ENCODE measurements around the gene ERC1.

The ERC1 gene

DNA sequence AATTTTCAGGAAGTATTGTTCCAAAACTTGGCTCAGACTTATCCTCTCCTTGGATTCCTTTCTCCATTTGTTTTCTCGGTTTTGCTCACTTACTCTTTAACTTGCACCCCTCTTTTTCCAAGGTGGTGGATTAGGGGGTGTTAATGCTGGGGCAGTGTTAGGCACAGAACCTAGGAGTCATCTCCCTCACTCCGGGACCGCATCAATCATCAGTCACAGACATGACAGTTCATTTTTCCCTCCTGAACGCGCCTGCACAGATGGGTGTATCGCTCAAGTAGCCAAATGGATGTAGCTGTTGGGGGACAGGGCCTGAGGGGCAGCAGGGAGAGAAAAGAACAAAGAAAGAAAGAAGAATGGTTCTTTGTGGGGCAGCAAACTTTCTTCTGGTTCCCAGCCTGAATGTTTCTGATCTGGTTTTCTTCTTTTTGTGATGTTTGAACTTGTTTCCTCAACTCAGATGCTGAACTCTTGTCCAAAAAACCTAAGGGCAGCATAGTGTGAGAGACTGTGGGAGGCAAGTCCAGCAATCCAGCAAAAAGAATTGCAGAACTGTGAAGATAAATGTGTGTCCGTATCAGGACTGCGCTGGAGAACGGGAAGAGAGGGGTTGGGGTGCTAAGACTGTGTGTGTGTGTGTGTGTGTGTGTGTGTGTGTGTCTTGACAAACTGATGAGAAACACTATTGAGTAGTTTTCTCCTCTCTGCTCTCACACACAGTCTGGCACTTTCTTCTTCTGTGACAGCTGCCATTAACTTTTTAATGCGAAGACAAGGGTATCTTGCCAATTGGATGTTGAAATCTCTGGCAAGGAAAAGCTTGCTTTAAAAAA lies 472.3 kb downstream of the ERC1 start:
- H3K27ac ChIP-seq (ENCODE audit: low read depth, low read length): 0 out of 2 replicates have a peak overlapping the region, but pooled peaks have one; percentile 45
- no peaks in the 10 kb centered on the region for H3K36me3 ChIP-seq (ENCODE audit: control insufficient read depth, low read length)
- TF ChIP-seq, protein P1, sequence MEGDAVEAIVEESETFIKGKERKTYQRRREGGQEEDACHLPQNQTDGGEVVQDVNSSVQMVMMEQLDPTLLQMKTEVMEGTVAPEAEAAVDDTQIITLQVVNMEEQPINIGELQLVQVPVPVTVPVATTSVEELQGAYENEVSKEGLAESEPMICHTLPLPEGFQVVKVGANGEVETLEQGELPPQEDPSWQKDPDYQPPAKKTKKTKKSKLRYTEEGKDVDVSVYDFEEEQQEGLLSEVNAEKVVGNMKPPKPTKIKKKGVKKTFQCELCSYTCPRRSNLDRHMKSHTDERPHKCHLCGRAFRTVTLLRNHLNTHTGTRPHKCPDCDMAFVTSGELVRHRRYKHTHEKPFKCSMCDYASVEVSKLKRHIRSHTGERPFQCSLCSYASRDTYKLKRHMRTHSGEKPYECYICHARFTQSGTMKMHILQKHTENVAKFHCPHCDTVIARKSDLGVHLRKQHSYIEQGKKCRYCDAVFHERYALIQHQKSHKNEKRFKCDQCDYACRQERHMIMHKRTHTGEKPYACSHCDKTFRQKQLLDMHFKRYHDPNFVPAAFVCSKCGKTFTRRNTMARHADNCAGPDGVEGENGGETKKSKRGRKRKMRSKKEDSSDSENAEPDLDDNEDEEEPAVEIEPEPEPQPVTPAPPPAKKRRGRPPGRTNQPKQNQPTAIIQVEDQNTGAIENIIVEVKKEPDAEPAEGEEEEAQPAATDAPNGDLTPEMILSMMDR (IDR thresholded peaks at IDR 0.05; ENCODE audit: low read depth, low read length, poor library complexity, severe bottlenecking): no peak
- TF ChIP-seq EZH2phosphoT487 (IDR thresholded peaks at IDR 0.05; ENCODE audit: borderline replicate concordance, low read length): no peak
- H3K9me3 ChIP-seq (ENCODE audit: control insufficient read depth, insufficient read depth, low read length): no peaks in the 10 kb centered on the region
- H3K4me1 ChIP-seq (ENCODE audit: control insufficient read depth, low read length): peaks cover 42% of the 10 kb centered on the region
- no peaks in the 10 kb centered on the region for H3K9me2 ChIP-seq (replicated peaks; ENCODE audit: control insufficient read depth, low read length)
- no peaks in the 10 kb centered on the region for H3F3A ChIP-seq (ENCODE audit: control insufficient read depth, insufficient read depth)
- H4K20me1 ChIP-seq (ENCODE audit: control insufficient read depth, insufficient read depth, low read depth, low read length): no peaks in the 10 kb centered on the region
- peak overlapping the region; percentile 66 for H3K4me2 ChIP-seq (ENCODE audit: low read length)
- no peaks in the 10 kb centered on the region for H3K27me3 ChIP-seq (ENCODE audit: control insufficient read depth, low read length)
- peak overlapping the region; percentile 40 for H3K4me3 ChIP-seq (ENCODE audit: low read length)
- H3K79me2 ChIP-seq (ENCODE audit: control insufficient read depth, low read length): no peaks in the 10 kb centered on the region

DNA sequence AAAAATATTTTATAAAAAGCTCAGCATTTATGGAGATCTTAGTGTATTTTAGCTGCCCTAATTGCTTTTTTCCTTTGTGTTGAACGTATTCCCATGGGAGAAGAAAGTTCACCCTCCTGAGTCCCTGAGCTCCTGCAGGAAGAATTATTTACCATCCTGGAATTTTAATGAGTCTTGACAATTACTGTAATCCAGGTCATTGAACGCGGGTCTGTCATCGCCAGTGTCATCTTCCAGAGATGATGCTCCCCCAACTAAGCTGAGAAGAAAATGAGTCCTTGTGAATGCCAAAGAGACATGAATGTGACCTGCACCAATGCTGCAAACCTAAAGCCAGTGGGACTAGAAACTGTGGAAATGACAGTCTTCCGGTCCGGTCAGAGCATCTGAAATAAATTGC lies 473.9 kb downstream of the ERC1 start:
- H3K27me3 ChIP-seq (ENCODE audit: control insufficient read depth, low read length): no peaks in the 10 kb centered on the region
- no peaks in the 10 kb centered on the region for H3K9me3 ChIP-seq (ENCODE audit: control insufficient read depth, insufficient read depth, low read length)
- H3K9me2 ChIP-seq (replicated peaks; ENCODE audit: control insufficient read depth, low read length): no peaks in the 10 kb centered on the region
- no peaks in the 10 kb centered on the region for H3F3A ChIP-seq (ENCODE audit: control insufficient read depth, insufficient read depth)
- H3K36me3 ChIP-seq (ENCODE audit: control insufficient read depth, low read length): no peaks in the 10 kb centered on the region
- TF ChIP-seq EZH2phosphoT487 (IDR thresholded peaks at IDR 0.05; ENCODE audit: borderline replicate concordance, low read length): no peak
- no peaks in the 10 kb centered on the region for H4K20me1 ChIP-seq (ENCODE audit: control insufficient read depth, insufficient read depth, low read depth, low read length)
- H3K79me2 ChIP-seq (ENCODE audit: control insufficient read depth, low read length): no peaks in the 10 kb centered on the region
- H3K4me1 ChIP-seq (ENCODE audit: control insufficient read depth, low read length): peaks cover 42% of the 10 kb centered on the region
- H3K4me2 ChIP-seq (ENCODE audit: low read length): peak overlapping the region; percentile 66
- H3K27ac ChIP-seq (ENCODE audit: low read depth, low read length): no peak overlapping the region
- peak overlapping the region; percentile 28; the same call in 1 of the 2 replicates for H3K4me3 ChIP-seq (ENCODE audit: low read length)

- no peak overlapping the region for H3K27ac ChIP-seq (ENCODE audit: low read depth, low read length)
- H3K4me3 ChIP-seq (ENCODE audit: low read length): no peak overlapping the region
- no peaks in the 10 kb centered on the region for H3K9me2 ChIP-seq (replicated peaks; ENCODE audit: control insufficient read depth, low read length)
- H4K20me1 ChIP-seq (ENCODE audit: control insufficient read depth, insufficient read depth, low read depth, low read length): no peaks in the 10 kb centered on the region
- no peaks in the 10 kb centered on the region for H3K36me3 ChIP-seq (ENCODE audit: control insufficient read depth, low read length)
- no peaks in the 10 kb centered on the region for H3F3A ChIP-seq (ENCODE audit: control insufficient read depth, insufficient read depth)
- H3K79me2 ChIP-seq (ENCODE audit: control insufficient read depth, low read length): no peaks in the 10 kb centered on the region
- peaks cover 44% of the 10 kb centered on the region for H3K4me1 ChIP-seq (ENCODE audit: control insufficient read depth, low read length)
- TF ChIP-seq, protein P1 (IDR thresholded peaks at IDR 0.05; ENCODE audit: low read depth, low read length, poor library complexity, severe bottlenecking): no peak
- no peak for TF ChIP-seq EZH2phosphoT487 (IDR thresholded peaks at IDR 0.05; ENCODE audit: borderline replicate concordance, low read length)
- H3K9me3 ChIP-seq (ENCODE audit: control insufficient read depth, insufficient read depth, low read length): no peaks in the 10 kb centered on the region
- H3K27me3 ChIP-seq (ENCODE audit: control insufficient read depth, low read length): no peaks in the 10 kb centered on the region
- H3K4me2 ChIP-seq (ENCODE audit: low read length): no peak overlapping the region
These were observed 475.0 kb downstream of the ERC1 start for GRCh38 chr12:1465990-1466389.

DNA sequence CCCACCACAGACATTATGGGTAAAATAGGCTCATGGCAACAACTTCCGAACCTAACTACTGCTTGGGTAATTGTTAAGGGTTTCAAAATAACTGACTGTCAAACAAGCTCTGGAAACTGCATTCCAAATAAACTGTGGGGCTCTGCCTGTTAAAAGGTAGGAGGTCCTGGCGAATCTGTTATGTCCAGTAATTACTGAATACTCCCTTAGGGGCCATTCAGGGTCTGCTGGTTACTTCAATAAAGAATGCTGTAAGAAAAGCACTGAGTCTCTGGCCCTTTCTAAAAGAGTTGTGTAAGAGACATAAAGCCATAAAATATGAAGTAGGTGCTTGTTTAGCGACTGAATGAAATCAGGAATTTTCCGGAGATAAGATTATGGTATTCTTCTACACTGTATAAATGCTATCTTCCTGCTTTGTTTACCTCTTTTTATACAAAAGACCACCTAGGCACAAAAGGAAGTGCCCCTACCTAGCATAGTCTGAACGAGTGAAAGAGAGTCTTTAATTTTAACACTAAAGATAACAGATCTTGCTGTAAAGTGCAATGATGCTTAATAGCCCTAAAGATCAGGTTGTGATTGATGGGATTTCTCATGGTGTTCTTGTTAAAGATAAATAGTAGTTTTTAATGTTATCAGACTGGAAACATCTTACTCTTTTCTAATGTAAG lies 475.6 kb downstream of the ERC1 start:
- no peak overlapping the region for H3K27ac ChIP-seq (ENCODE audit: low read depth, low read length)
- no peaks in the 10 kb centered on the region for H3K9me2 ChIP-seq (replicated peaks; ENCODE audit: control insufficient read depth, low read length)
- H3K4me3 ChIP-seq (ENCODE audit: low read length): no peak overlapping the region
- no peaks in the 10 kb centered on the region for H3F3A ChIP-seq (ENCODE audit: control insufficient read depth, insufficient read depth)
- TF ChIP-seq EZH2phosphoT487 (IDR thresholded peaks at IDR 0.05; ENCODE audit: borderline replicate concordance, low read length): no peak
- TF ChIP-seq, protein P1 (IDR thresholded peaks at IDR 0.05; ENCODE audit: low read depth, low read length, poor library complexity, severe bottlenecking): no peak
- no peaks in the 10 kb centered on the region for H3K36me3 ChIP-seq (ENCODE audit: control insufficient read depth, low read length)
- H3K9me3 ChIP-seq (ENCODE audit: control insufficient read depth, insufficient read depth, low read length): no peaks in the 10 kb centered on the region
- H3K79me2 ChIP-seq (ENCODE audit: control insufficient read depth, low read length): no peaks in the 10 kb centered on the region
- no peaks in the 10 kb centered on the region for H3K27me3 ChIP-seq (ENCODE audit: control insufficient read depth, low read length)
- H3K4me2 ChIP-seq (ENCODE audit: low read length): no peak overlapping the region
- H4K20me1 ChIP-seq (ENCODE audit: control insufficient read depth, insufficient read depth, low read depth, low read length): no peaks in the 10 kb centered on the region
- H3K4me1 ChIP-seq (ENCODE audit: control insufficient read depth, low read length): peaks cover 49% of the 10 kb centered on the region

Data from DOHH2 (cell line).